Hepatic stellate cell (primary cell): ENCODE measurements around the gene FAM20C.
"Not testable (repeated sequence)": the region's sequence is repeated elsewhere in the genome, so short reads cannot be mapped to it uniquely, and the experiment has no call there.

Experiments used
- DNase-seq: peaks from one replicate; pipeline ENCODE4 v3.0.0; 2011; ENCODE audit warnings: low spot score

FAM20C gene

GRCh38 chr7:294440-295154, 102.2 kb downstream of the FAM20C start:
- DNase-seq, result no peak

GRCh38 chr7:295155-296154, 103.1 kb downstream of the FAM20C start:
- DNase-seq, result peak; percentile 32

- DNase-seq, result no peak
Observed at GRCh38 chr7:296373-296945, 104.1 kb downstream of the FAM20C start.

- not testable (repeated sequence) for DNase-seq
Observed at GRCh38 chr7:297141-297540, 104.8 kb downstream of the FAM20C start.

GRCh38 chr7:297611-298374, 105.4 kb downstream of the FAM20C start:
- DNase-seq, result no peak

- no peak for DNase-seq
Observed at GRCh38 chr7:298375-298702, 106.0 kb downstream of the FAM20C start.

GRCh38 chr7:298743-299142, 106.4 kb downstream of the FAM20C start:
- no peak for DNase-seq

GRCh38 chr7:299169-299568, 106.8 kb downstream of the FAM20C start:
- DNase-seq, result no peak

- no peak for DNase-seq
Observed at GRCh38 chr7:299628-300027, 107.3 kb downstream of the FAM20C start.

GRCh38 chr7:300048-300447, 107.7 kb downstream of the FAM20C start:
- DNase-seq, result no peak

- DNase-seq, result no peak
Observed at GRCh38 chr7:300546-301290, 108.3 kb downstream of the FAM20C start.

- no peak for DNase-seq
Observed at GRCh38 chr7:301291-302053, 109.1 kb downstream of the FAM20C start.

GRCh38 chr7:302054-302992, 110.0 kb downstream of the FAM20C start:
- no peak for DNase-seq

GRCh38 chr7:303425-303824, 111.1 kb downstream of the FAM20C start:
- no peak for DNase-seq

GRCh38 chr7:303884-304573, 111.7 kb downstream of the FAM20C start:
- no peak for DNase-seq

- no peak for DNase-seq
Observed at GRCh38 chr7:304574-305409, 112.4 kb downstream of the FAM20C start.

GRCh38 chr7:305410-306151, 113.2 kb downstream of the FAM20C start:
- no peak for DNase-seq
